A549 (cell line): ENCODE measurements around the gene CHMP1B. TPM values are rescaled to one million over a fixed set of nuclear protein-coding genes. Genes with fewer than 3 reads are reported as not detected.

ENCODE experiments used
- ATAC-seq, 2 experiments: fragments of 200-7000 bp in 1 of 2; fragments of >200 bp in 1 of 2; cut with Nextera tagmentation in 1 of 2; cut with Tn5 transposase in 1 of 2; 3 replicates each; pipeline versions ENCODE4 v1.8.0 to v1.9.1; 2018 to 2020; ENCODE audit warnings: mild to moderate bottlenecking in 1 of 2, moderate library complexity in 1 of 2
- CTCF ChIA-PET: fragments of 300-600 bp; sonication (Branson Sonifier 250); formaldehyde crosslinking; extraction: SDS; loops from one replicate; lab custom pipeline; 2021; ENCODE audit warnings: antibody characterized with exemption, inconsistent platforms; lab: Yijun Ruan, JAX
- POLR2A ChIA-PET: fragments of 350-600 bp; formaldehyde crosslinking; extraction: SDS; loops from one replicate; lab custom pipeline; 2021; ENCODE audit warnings: antibody characterized with exemption, inconsistent platforms; lab: Yijun Ruan, JAX
- DNase-seq, 2 experiments: peaks; one replicate each; pipeline versions ENCODE4 v3.0.0 to v3.0.0-alpha.2; 2011 to 2016; ENCODE audit warnings: low read depth in 1 of 2, low spot score in 1 of 2
- FAIRE-seq: peaks from 2 replicates; lab custom pipeline; 2011; peaks lifted over from hg19 to GRCh38; lab: Jason Lieb, UNC
- H3K27ac ChIP-seq, 2 experiments: fragments of >200 bp; sonication (Bioruptor Twin); formaldehyde crosslinking; 3 replicates each; pipeline ENCODE4 v1.5.1; 2016 to 2017
- H3K4me1 ChIP-seq: fragments of >200 bp; sonication (Bioruptor Twin); formaldehyde crosslinking; 3 replicates; pipeline ENCODE4 v1.6.1; 2016
- H3K4me2 ChIP-seq: fragments of >200 bp; sonication (Bioruptor Twin); formaldehyde crosslinking; 3 replicates; pipeline ENCODE4 v1.6.1; 2016
- H3K4me3 ChIP-seq: fragments of >200 bp; sonication (Bioruptor Twin); formaldehyde crosslinking; 3 replicates; pipeline ENCODE4 v1.5.1; 2016
- H3K9me3 ChIP-seq: fragments of >200 bp; sonication (Bioruptor Twin); formaldehyde crosslinking; 3 replicates; pipeline ENCODE4 v1.6.1; 2016
- BCL3 ChIP-seq: fragments of >200 bp; sonication (Bioruptor Twin); formaldehyde crosslinking; IDR thresholded peaks from 3 replicates; pipeline ENCODE4 v1.6.1; 2016
- CEBPB ChIP-seq, 2 experiments: fragments of >200 bp in 1 of 2; sonication (Bioruptor Twin) in 1 of 2; formaldehyde crosslinking in 1 of 2; IDR thresholded peaks; 2 replicates each; pipeline ENCODE4 v1.6.1; 2012 to 2016
- CTCF ChIP-seq: fragments of >200 bp; sonication (Bioruptor Twin); formaldehyde crosslinking; IDR thresholded peaks from 3 replicates; pipeline ENCODE4 v1.5.1; 2016
- EHMT2 ChIP-seq: fragments of 200-600 bp; sonication (generic); IDR thresholded peaks from 2 replicates; pipeline ENCODE4 v1.6.1; 2016; ENCODE audit warnings: antibody characterized with exemption, low read depth, mild to moderate bottlenecking, moderate library complexity
- ELK1 ChIP-seq: fragments of 150-350 bp; IDR thresholded peaks from 2 replicates; pipeline ENCODE4 v1.6.1; 2014; ENCODE audit warnings: low read depth, mild to moderate bottlenecking, low read length
- FOSB ChIP-seq: fragments of 250-450 bp; sonication (Bioruptor Pico); IDR thresholded peaks from 2 replicates; pipeline ENCODE4 v1.5.0; 2020; ENCODE audit warnings: mild to moderate bottlenecking, moderate library complexity
- FOSL2 ChIP-seq, 2 experiments: fragments of 450-650 bp in 1 of 2; fragments of >200 bp in 1 of 2; sonication (Bioruptor Twin) in 1 of 2; formaldehyde crosslinking; IDR thresholded peaks; 2 replicates each; pipeline versions ENCODE4 v1.5.0 to v1.6.1; 2016 to 2020; ENCODE audit warnings: mild to moderate bottlenecking in 1 of 2, moderate library complexity in 1 of 2
- HEYL ChIP-seq: fragments of 250-450 bp; sonication (Bioruptor Pico); IDR thresholded peaks from 2 replicates; pipeline ENCODE4 v1.8.0; 2021; ENCODE audit warnings: mild to moderate bottlenecking, moderate library complexity
- HOXA7 ChIP-seq: fragments of 250-450 bp; sonication (Bioruptor Pico); IDR thresholded peaks from 2 replicates; pipeline ENCODE4 v1.5.0; 2020; ENCODE audit warnings: mild to moderate bottlenecking, moderate library complexity
- HOXB5 ChIP-seq: fragments of 250-450 bp; sonication (Bioruptor Pico); IDR thresholded peaks from 2 replicates; pipeline ENCODE4 v1.5.0; 2020; ENCODE audit warnings: mild to moderate bottlenecking, moderate library complexity
- JUN ChIP-seq, 2 experiments: fragments of >200 bp; sonication (Bioruptor Twin); formaldehyde crosslinking; IDR thresholded peaks; 2 replicates in 1 of 2; 3 replicates in 1 of 2; pipeline ENCODE4 v1.6.1; 2016 to 2017
- JUNB ChIP-seq: fragments of >200 bp; sonication (Bioruptor Twin); formaldehyde crosslinking; IDR thresholded peaks from 2 replicates; pipeline ENCODE4 v1.6.1; 2016
- MAFK ChIP-seq: fragments of 450-650 bp; IDR thresholded peaks from 2 replicates; pipeline ENCODE4 v1.6.1; 2014; ENCODE audit not compliant: partially characterized antibody
- MAX ChIP-seq: IDR thresholded peaks from 2 replicates; pipeline ENCODE4 v1.6.1; 2012
- MAZ ChIP-seq: fragments of 150-350 bp; IDR thresholded peaks from 2 replicates; pipeline ENCODE4 v1.6.1; 2014; ENCODE audit warnings: antibody characterized with exemption, low read depth, low read length, borderline replicate concordance
- NPAS2 ChIP-seq: fragments of 250-450 bp; sonication (Bioruptor Pico); IDR thresholded peaks from 2 replicates; pipeline ENCODE4 v1.8.0; 2022; ENCODE audit warnings: mild to moderate bottlenecking, moderate library complexity, borderline replicate concordance
- POLR2A ChIP-seq: IDR thresholded peaks from 2 replicates; pipeline ENCODE4 v1.6.1; 2012; ENCODE audit warnings: mild to moderate bottlenecking, low read length
- RAD21 ChIP-seq, 2 experiments: fragments of >200 bp in 1 of 2; sonication (Bioruptor Twin) in 1 of 2; formaldehyde crosslinking in 1 of 2; IDR thresholded peaks in 1 of 2; conservative IDR thresholded peaks in 1 of 2; 2 replicates in 1 of 2; 3 replicates in 1 of 2; pipeline ENCODE4 v1.6.1; 2012 to 2018; ENCODE audit warnings: inconsistent platforms in 1 of 2
- RARB ChIP-seq: fragments of 250-450 bp; sonication (Bioruptor Pico); IDR thresholded peaks from 2 replicates; pipeline ENCODE4 v1.8.0; 2021; ENCODE audit warnings: mild to moderate bottlenecking, moderate library complexity
- RCOR1 ChIP-seq: fragments of 150-350 bp; IDR thresholded peaks from 2 replicates; pipeline ENCODE4 v1.6.1; 2014; ENCODE audit warnings: antibody characterized with exemption, low read length, low read depth
- REST ChIP-seq: fragments of 200-600 bp; sonication (generic); IDR thresholded peaks from 2 replicates; pipeline ENCODE4 v1.6.1; 2016; ENCODE audit warnings: antibody characterized with exemption, mild to moderate bottlenecking, moderate library complexity
- RFX5 ChIP-seq: fragments of 450-650 bp; IDR thresholded peaks from 2 replicates; pipeline ENCODE4 v1.7.1; 2014; ENCODE audit warnings: antibody characterized with exemption, mild to moderate bottlenecking, moderate library complexity
- RNF2 ChIP-seq: fragments of 200-600 bp; sonication (generic); IDR thresholded peaks from 2 replicates; pipeline ENCODE4 v1.6.1; 2016; ENCODE audit warnings: low read depth, mild to moderate bottlenecking, antibody characterized with exemption, moderate library complexity, borderline replicate concordance
- SREBF2 ChIP-seq: fragments of 450-650 bp; IDR thresholded peaks from 2 replicates; pipeline ENCODE4 v1.6.1; 2014; ENCODE audit warnings: mild to moderate bottlenecking, moderate library complexity
- ZFP36 ChIP-seq: fragments of 450-650 bp; IDR thresholded peaks from 2 replicates; pipeline ENCODE4 v1.6.1; 2014; ENCODE audit warnings: borderline replicate concordance; ENCODE audit not compliant: partially characterized antibody
- ZSCAN20 ChIP-seq: fragments of 250-450 bp; sonication (Bioruptor Pico); IDR thresholded peaks from 2 replicates; pipeline ENCODE4 v1.8.0; 2022; ENCODE audit warnings: mild to moderate bottlenecking, moderate library complexity
- WGBS: methylation state at CpG from one replicate; pipeline ENCODE4 v1.1.6; 2017; ENCODE audit errors: missing lambda C conversion rate; 5-methylcytosine and 5-hydroxymethylcytosine counted together
- polyA plus RNA-seq, 4 experiments: library from polyadenylated mRNA; depleted of rRNA in 3 of 4; stranded (reverse); fragments of >200 nt; fragmentation: RNase III in 1 of 4; extraction: RNeasy Plus Mini Kit Qiagen cat#74134 plus additional on column Dnase treatment in 1 of 4; gene quantifications; 2 replicates in 3 of 4; 3 replicates in 1 of 4; pipeline ENCODE4 v1.2.3, GENCODE V29; 2011 to 2017

The CHMP1B gene
- polyA plus RNA-seq, 2 of the 4 experiments (the other 2 are of a cell fraction), result 44.9 to 60.8 TPM

GRCh38 chr18:11801573-11801972 lies 49.6 kb upstream of the CHMP1B start:
- no peak for ATAC-seq
- H3K4me2 ChIP-seq, result no peak overlapping the region
- POLR2A ChIA-PET, result no interaction called here
- TF ChIP-seq MAFK (no peak), EHMT2 (no peak), RCOR1 (no peak), HOXA7 (no peak), SREBF2 (no peak), ELK1 (no peak), FOSB (no peak), POLR2A (no peak), RAD21 (conservative IDR thresholded peaks at IDR 0.05 in 1 of 2, IDR thresholded peaks at IDR 0.05 in 1 of 2) (no peak), HOXB5 (no peak), ZFP36 (no peak)
- TF ChIP-seq, all 56 proteins: peak for 0
- CTCF ChIA-PET, result no interaction called here
- no peak overlapping the region for H3K27ac ChIP-seq
- FAIRE-seq (no peak), DNase-seq (no peak)
- no peak overlapping the region for H3K4me3 ChIP-seq
- WGBS, result 75% methylated on average over 4 of the region's 4 CpGs
- no peaks in the 10 kb centered on the region for H3K9me3 ChIP-seq
- peaks cover 14% of the 10 kb centered on the region for H3K4me1 ChIP-seq

- Histone ChIP-seq H3K4me1 (peaks cover 20% of the 10 kb centered on the region), H3K4me2 (no peak overlapping the region), H3K9me3 (no peaks in the 10 kb centered on the region; the same call in 2 of the 3 replicates), H3K4me3 (no peak overlapping the region), H3K27ac (no peak overlapping the region)
- POLR2A ChIA-PET, result no interaction called here
- WGBS, result 93% methylated on average over 6 of the region's 6 CpGs
- ATAC-seq (no peak), FAIRE-seq (no peak), DNase-seq (no peak)
- CTCF ChIA-PET, result no interaction called here
- TF ChIP-seq REST (no peak), JUNB (no peak), NPAS2 (CRISPR knock-in tag) (no peak), RNF2 (no peak), HEYL (no peak), RARB (no peak), CTCF (no peak), ZSCAN20 (CRISPR knock-in tag) (no peak), JUN (IDR thresholded peaks at IDR 0.05) (no peak), MAX (no peak), MAZ (no peak), CEBPB (IDR thresholded peaks at IDR 0.05) (no peak), HOXB5 (no peak), RFX5 (no peak), RAD21 (conservative IDR thresholded peaks at IDR 0.05 in 1 of 2, IDR thresholded peaks at IDR 0.05 in 1 of 2) (no peak), HOXA7 (no peak), FOSL2 (IDR thresholded peaks at IDR 0.05) (no peak), FOSL2 (CRISPR knock-in tag; IDR thresholded peaks at IDR 0.05) (no peak), POLR2A (no peak), BCL3 (no peak)
These were observed 49.1 kb upstream of the CHMP1B start for GRCh38 chr18:11802158-11802557.
